A549 (cell line): ENCODE measurements around the gene MYO1D.
A peak's percentile ranks its signal among the peaks of the same experiment; 100 is the strongest.

Source experiments
- CHD2 ChIP-seq: fragments of 150-350 bp; IDR thresholded peaks from 2 replicates; pipeline ENCODE4 v1.6.1; 2014; ENCODE audit warnings: low read length; ENCODE audit not compliant: partially characterized antibody
- NFE2L2 ChIP-seq: fragments of 150-350 bp; conservative IDR thresholded peaks from 2 replicates; pipeline ENCODE4 v1.6.1; 2014; ENCODE audit warnings: low read length
- PHF8 ChIP-seq: fragments of 200-600 bp; sonication (generic); IDR thresholded peaks from 2 replicates; pipeline ENCODE4 v1.6.1; 2016; ENCODE audit warnings: low read depth, mild to moderate bottlenecking, antibody characterized with exemption, moderate library complexity, borderline replicate concordance
- POLR2A ChIP-seq: IDR thresholded peaks from 2 replicates; pipeline ENCODE4 v1.6.1; 2012; ENCODE audit warnings: mild to moderate bottlenecking, low read length
- RFX5 ChIP-seq: fragments of 450-650 bp; IDR thresholded peaks from 2 replicates; pipeline ENCODE4 v1.7.1; 2014; ENCODE audit warnings: antibody characterized with exemption, mild to moderate bottlenecking, moderate library complexity
- TF ChIP-seq, protein P1 (sequence below): fragments of 200-600 bp; sonication (generic); IDR thresholded peaks from 2 replicates; pipeline ENCODE4 v1.6.1; 2016; ENCODE audit warnings: antibody characterized with exemption, mild to moderate bottlenecking, moderate library complexity
- TF ChIP-seq, protein P2 (sequence below): fragments of >200 bp; sonication (Bioruptor Twin); formaldehyde crosslinking; IDR thresholded peaks from 3 replicates; pipeline ENCODE4 v1.5.1; 2016
- TF ChIP-seq, protein P3 (sequence below): IDR thresholded peaks from 2 replicates; pipeline ENCODE4 v1.6.1; 2012

- no peak for TF ChIP-seq CHD2
- TF ChIP-seq, protein P1, sequence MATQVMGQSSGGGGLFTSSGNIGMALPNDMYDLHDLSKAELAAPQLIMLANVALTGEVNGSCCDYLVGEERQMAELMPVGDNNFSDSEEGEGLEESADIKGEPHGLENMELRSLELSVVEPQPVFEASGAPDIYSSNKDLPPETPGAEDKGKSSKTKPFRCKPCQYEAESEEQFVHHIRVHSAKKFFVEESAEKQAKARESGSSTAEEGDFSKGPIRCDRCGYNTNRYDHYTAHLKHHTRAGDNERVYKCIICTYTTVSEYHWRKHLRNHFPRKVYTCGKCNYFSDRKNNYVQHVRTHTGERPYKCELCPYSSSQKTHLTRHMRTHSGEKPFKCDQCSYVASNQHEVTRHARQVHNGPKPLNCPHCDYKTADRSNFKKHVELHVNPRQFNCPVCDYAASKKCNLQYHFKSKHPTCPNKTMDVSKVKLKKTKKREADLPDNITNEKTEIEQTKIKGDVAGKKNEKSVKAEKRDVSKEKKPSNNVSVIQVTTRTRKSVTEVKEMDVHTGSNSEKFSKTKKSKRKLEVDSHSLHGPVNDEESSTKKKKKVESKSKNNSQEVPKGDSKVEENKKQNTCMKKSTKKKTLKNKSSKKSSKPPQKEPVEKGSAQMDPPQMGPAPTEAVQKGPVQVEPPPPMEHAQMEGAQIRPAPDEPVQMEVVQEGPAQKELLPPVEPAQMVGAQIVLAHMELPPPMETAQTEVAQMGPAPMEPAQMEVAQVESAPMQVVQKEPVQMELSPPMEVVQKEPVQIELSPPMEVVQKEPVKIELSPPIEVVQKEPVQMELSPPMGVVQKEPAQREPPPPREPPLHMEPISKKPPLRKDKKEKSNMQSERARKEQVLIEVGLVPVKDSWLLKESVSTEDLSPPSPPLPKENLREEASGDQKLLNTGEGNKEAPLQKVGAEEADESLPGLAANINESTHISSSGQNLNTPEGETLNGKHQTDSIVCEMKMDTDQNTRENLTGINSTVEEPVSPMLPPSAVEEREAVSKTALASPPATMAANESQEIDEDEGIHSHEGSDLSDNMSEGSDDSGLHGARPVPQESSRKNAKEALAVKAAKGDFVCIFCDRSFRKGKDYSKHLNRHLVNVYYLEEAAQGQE = no peak
- TF ChIP-seq POLR2A = no peak
- TF ChIP-seq, protein P2, sequence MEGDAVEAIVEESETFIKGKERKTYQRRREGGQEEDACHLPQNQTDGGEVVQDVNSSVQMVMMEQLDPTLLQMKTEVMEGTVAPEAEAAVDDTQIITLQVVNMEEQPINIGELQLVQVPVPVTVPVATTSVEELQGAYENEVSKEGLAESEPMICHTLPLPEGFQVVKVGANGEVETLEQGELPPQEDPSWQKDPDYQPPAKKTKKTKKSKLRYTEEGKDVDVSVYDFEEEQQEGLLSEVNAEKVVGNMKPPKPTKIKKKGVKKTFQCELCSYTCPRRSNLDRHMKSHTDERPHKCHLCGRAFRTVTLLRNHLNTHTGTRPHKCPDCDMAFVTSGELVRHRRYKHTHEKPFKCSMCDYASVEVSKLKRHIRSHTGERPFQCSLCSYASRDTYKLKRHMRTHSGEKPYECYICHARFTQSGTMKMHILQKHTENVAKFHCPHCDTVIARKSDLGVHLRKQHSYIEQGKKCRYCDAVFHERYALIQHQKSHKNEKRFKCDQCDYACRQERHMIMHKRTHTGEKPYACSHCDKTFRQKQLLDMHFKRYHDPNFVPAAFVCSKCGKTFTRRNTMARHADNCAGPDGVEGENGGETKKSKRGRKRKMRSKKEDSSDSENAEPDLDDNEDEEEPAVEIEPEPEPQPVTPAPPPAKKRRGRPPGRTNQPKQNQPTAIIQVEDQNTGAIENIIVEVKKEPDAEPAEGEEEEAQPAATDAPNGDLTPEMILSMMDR = no peak
- TF ChIP-seq PHF8 = no peak
- TF ChIP-seq, protein P3, sequence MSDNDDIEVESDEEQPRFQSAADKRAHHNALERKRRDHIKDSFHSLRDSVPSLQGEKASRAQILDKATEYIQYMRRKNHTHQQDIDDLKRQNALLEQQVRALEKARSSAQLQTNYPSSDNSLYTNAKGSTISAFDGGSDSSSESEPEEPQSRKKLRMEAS = peak; percentile 93
- no peak for TF ChIP-seq RFX5
- no peak for TF ChIP-seq NFE2L2
Measured at GRCh38 chr17:32486111-32486700, 390.7 kb downstream of the MYO1D start.
